H9 (cell line): ENCODE data around the gene CCNL1. TPM values are rescaled to one million over a fixed set of nuclear protein-coding genes. Genes with fewer than 3 reads are reported as not detected.
A peak's percentile ranks its signal among the peaks of the same experiment; 100 is the strongest.

Experiments used
- DNase-seq: peaks from one replicate; pipeline ENCODE4 v3.0.0-alpha.2; 2017
- H2AFZ ChIP-seq: one replicate; pipeline ENCODE4 v1.6.1; 2013; ENCODE audit warnings: mild to moderate bottlenecking, low read length, control low read depth, moderate library complexity
- H2AK5ac ChIP-seq: 2 replicates; pipeline ENCODE4 v1.6.1; 2013; ENCODE audit warnings: low read length, control low read depth, mixed read lengths; ENCODE audit not compliant: insufficient read length
- H2BK120ac ChIP-seq: one replicate; pipeline ENCODE4 v1.6.1; 2013; ENCODE audit warnings: low read depth, mild to moderate bottlenecking, low read length, control low read depth, inconsistent platforms; ENCODE audit not compliant: poor library complexity, severe bottlenecking
- H2BK12ac ChIP-seq: 2 replicates; pipeline ENCODE4 v1.6.1; 2013; ENCODE audit warnings: low read length, control low read depth, mixed read lengths, low read depth; ENCODE audit not compliant: insufficient read length
- H2BK15ac ChIP-seq: 2 replicates; pipeline ENCODE4 v1.6.1; 2013; ENCODE audit warnings: low read depth, low read length, control low read depth
- H2BK20ac ChIP-seq: one replicate; pipeline ENCODE4 v1.6.1; 2013; ENCODE audit warnings: low read depth, mild to moderate bottlenecking, low read length, control low read depth, inconsistent platforms; ENCODE audit not compliant: poor library complexity, severe bottlenecking
- H2BK5ac ChIP-seq: 2 replicates; pipeline ENCODE4 v1.6.1; 2013; ENCODE audit warnings: low read length, control low read depth, mixed read lengths; ENCODE audit not compliant: insufficient read length
- H3K14ac ChIP-seq: 2 replicates; pipeline ENCODE4 v1.6.1; 2013; ENCODE audit warnings: low read length, control low read depth; ENCODE audit not compliant: insufficient read depth
- H3K18ac ChIP-seq: 2 replicates; pipeline ENCODE4 v1.6.1; 2013; ENCODE audit warnings: low read depth, mild to moderate bottlenecking, mixed read lengths, low read length, control low read depth; ENCODE audit not compliant: insufficient read length
- H3K23ac ChIP-seq: 2 replicates; pipeline ENCODE4 v1.6.1; 2013; ENCODE audit warnings: low read length, control low read depth, mixed read lengths, low read depth; ENCODE audit not compliant: insufficient read length
- H3K23me2 ChIP-seq: 2 replicates; pipeline ENCODE4 v1.6.1; 2013; ENCODE audit warnings: low read depth, mild to moderate bottlenecking, mixed read lengths, low read length, control low read depth; ENCODE audit not compliant: insufficient read length, poor library complexity, severe bottlenecking
- H3K27ac ChIP-seq: 2 replicates; pipeline ENCODE4 v1.5.1; 2013; ENCODE audit warnings: low read length, control low read depth, mixed read lengths, low read depth; ENCODE audit not compliant: insufficient read length
- H3K27me3 ChIP-seq: 2 replicates; pipeline ENCODE4 v1.6.1; 2013; ENCODE audit warnings: low read length, control low read depth, inconsistent platforms; ENCODE audit not compliant: insufficient read depth
- H3K4ac ChIP-seq: 2 replicates; pipeline ENCODE4 v1.6.1; 2013; ENCODE audit warnings: low read depth, mild to moderate bottlenecking, control low read depth, inconsistent platforms, low read length, moderate library complexity
- H3K4me1 ChIP-seq: 2 replicates; pipeline ENCODE4 v1.6.1; 2013; ENCODE audit warnings: low read length, control low read depth, inconsistent platforms; ENCODE audit not compliant: insufficient read depth
- H3K4me2 ChIP-seq: 2 replicates; pipeline ENCODE4 v1.6.1; 2013; ENCODE audit warnings: low read length, control low read depth, mixed read lengths; ENCODE audit not compliant: insufficient read length, insufficient read depth
- H3K56ac ChIP-seq: 2 replicates; pipeline ENCODE4 v1.6.1; 2013; ENCODE audit warnings: low read depth, mild to moderate bottlenecking, mixed read lengths, low read length, control low read depth; ENCODE audit not compliant: insufficient read length
- H3K79me1 ChIP-seq: 2 replicates; pipeline ENCODE4 v1.6.1; 2013; ENCODE audit warnings: low read depth, mild to moderate bottlenecking, moderate library complexity, low read length, control low read depth, inconsistent platforms; ENCODE audit not compliant: insufficient read depth, poor library complexity, severe bottlenecking
- H3K79me2 ChIP-seq: 2 replicates; pipeline ENCODE4 v1.6.1; 2013; ENCODE audit warnings: low read length, control low read depth, inconsistent platforms; ENCODE audit not compliant: insufficient read depth
- H3K9ac ChIP-seq: 2 replicates; pipeline ENCODE4 v1.6.1; 2013; ENCODE audit warnings: low read length, control low read depth, mixed read lengths; ENCODE audit not compliant: insufficient read length; ENCODE audit errors: extremely low read depth
- H3K9me3 ChIP-seq: one replicate; pipeline ENCODE4 v1.6.1; 2013; ENCODE audit warnings: low read depth, low read length, inconsistent platforms; ENCODE audit not compliant: control insufficient read depth
- H3T11ph ChIP-seq: one replicate; pipeline ENCODE4 v1.6.1; 2013; ENCODE audit warnings: mild to moderate bottlenecking, low read length, control low read depth, inconsistent platforms
- H4K20me1 ChIP-seq: one replicate; pipeline ENCODE4 v1.6.1; 2013; ENCODE audit not compliant: control insufficient read depth, insufficient read length, insufficient read depth
- H4K5ac ChIP-seq: 2 replicates; pipeline ENCODE4 v1.6.1; 2013; ENCODE audit warnings: low read depth, mild to moderate bottlenecking, mixed read lengths, low read length, control low read depth; ENCODE audit not compliant: insufficient read length
- H4K8ac ChIP-seq: replicated peaks from 2 replicates; pipeline ENCODE4 v1.6.1; 2013; ENCODE audit warnings: low read length, control low read depth, mixed read lengths, low read depth; ENCODE audit not compliant: insufficient read length
- H4K91ac ChIP-seq: 2 replicates; pipeline ENCODE4 v1.6.1; 2013; ENCODE audit warnings: low read depth, mild to moderate bottlenecking, moderate library complexity, mixed read lengths, low read length, control low read depth; ENCODE audit not compliant: insufficient read length
- H3K27ac Mint-ChIP-seq, 3 experiments: 2 replicates in 2 of 3; 3 replicates in 1 of 3; pipeline ENCODE4 v1.8.0; 2020 to 2021; ENCODE audit warnings: mixed read lengths in 3 of 3, mild to moderate bottlenecking in 1 of 3, moderate library complexity in 1 of 3
- H3K27me3 Mint-ChIP-seq: 2 replicates; pipeline ENCODE4 v1.8.0; 2021; ENCODE audit warnings: low read depth, mild to moderate bottlenecking, moderate library complexity, mixed read lengths
- H3K36me3 Mint-ChIP-seq, 3 experiments: 2 replicates in 2 of 3; 3 replicates in 1 of 3; pipeline ENCODE4 v1.8.0; 2020 to 2021; ENCODE audit warnings: low read depth in 3 of 3, mixed read lengths in 3 of 3; ENCODE audit not compliant: insufficient read depth in 1 of 3
- H3K4me1 Mint-ChIP-seq, 2 experiments: 2 replicates each; pipeline ENCODE4 v1.8.0; 2020; ENCODE audit warnings: mixed read lengths in 2 of 2
- H3K4me3 Mint-ChIP-seq, 2 experiments: 2 replicates in 1 of 2; 3 replicates in 1 of 2; pipeline ENCODE4 v1.8.0; 2020 to 2021; ENCODE audit warnings: mild to moderate bottlenecking in 2 of 2, mixed read lengths in 2 of 2, moderate library complexity in 1 of 2
- H3K9me3 Mint-ChIP-seq, 2 experiments: 2 replicates in 1 of 2; 3 replicates in 1 of 2; pipeline ENCODE4 v1.8.0; 2020; ENCODE audit warnings: mild to moderate bottlenecking in 2 of 2, mixed read lengths in 2 of 2, moderate library complexity in 1 of 2
- CTCF ChIP-seq: fragments of 200-600 bp; sonication (generic); conservative IDR thresholded peaks from 3 replicates; pipeline ENCODE4 v1.8.0; 2021; ENCODE audit warnings: antibody characterized with exemption, mild to moderate bottlenecking
- WGBS: extraction: QIAGEN DNeasy Blood & Tissue Kit; methylation state at CpG from one replicate; pipeline ENCODE4 v1.1.7; 2013; ENCODE audit warnings: missing lambda C conversion rate, low lambda C conversion rate, mixed read lengths; ENCODE audit not compliant: insufficient read length; ENCODE audit errors: extremely low coverage; 5-methylcytosine and 5-hydroxymethylcytosine counted together
- total RNA-seq: library from RNA; stranded (reverse); gene quantifications from 2 replicates; pipeline ENCODE4 v1.2.1, GENCODE V29; 2021

CCNL1 gene
- total RNA-seq, 1 experiment from 2014 or later = 103 TPM

- no peak overlapping the region for H4K5ac ChIP-seq
- H3K4me1 ChIP-seq = no peaks in the 10 kb centered on the region
- no CpG with 5 or more reads among the region's 2 CpGs for WGBS
- H3K27ac Mint-ChIP-seq = peak overlapping the region in 1 of 3 experiments; percentile 46; a peak in 3 of 7 replicates
- no peak overlapping the region for H3K4ac ChIP-seq
- H2AFZ ChIP-seq = no peak overlapping the region
- no peak overlapping the region for H2AK5ac ChIP-seq
- no peak overlapping the region for H2BK15ac ChIP-seq
- no peak overlapping the region for H3K9ac ChIP-seq
- no peaks in the 10 kb centered on the region for H3K4me1 Mint-ChIP-seq
- DNase-seq = no peak
- peaks cover 36 to 70% (median 55%) of the 10 kb centered on the region in 3 experiments; a peak in 6 of 7 replicates for H3K36me3 Mint-ChIP-seq
- no peak overlapping the region for H2BK120ac ChIP-seq
- no peaks in the 10 kb centered on the region for H3K79me1 ChIP-seq
- H3K27me3 ChIP-seq = no peaks in the 10 kb centered on the region
- H3K4me3 Mint-ChIP-seq = no peak overlapping the region
- no peak overlapping the region for H4K91ac ChIP-seq
- H3K18ac ChIP-seq = no peak overlapping the region
- H3K27ac ChIP-seq = no peak overlapping the region
- H3K9me3 ChIP-seq = no peaks in the 10 kb centered on the region
- no peak overlapping the region for H2BK5ac ChIP-seq
- H3T11ph ChIP-seq = no peak overlapping the region
- no peaks in the 10 kb centered on the region for H4K20me1 ChIP-seq
- H2BK20ac ChIP-seq = no peak overlapping the region
- no peaks in the 10 kb centered on the region for H3K27me3 Mint-ChIP-seq
- H3K4me2 ChIP-seq = no peak overlapping the region
- H4K8ac ChIP-seq = no peak overlapping the region
- H3K14ac ChIP-seq = no peak overlapping the region
- no peaks in the 10 kb centered on the region for H3K23me2 ChIP-seq
- no peak overlapping the region for H2BK12ac ChIP-seq
- H3K79me2 ChIP-seq = no peaks in the 10 kb centered on the region
- no peaks in the 10 kb centered on the region for H3K9me3 Mint-ChIP-seq
- TF ChIP-seq CTCF = no peak
- no peak overlapping the region for H3K23ac ChIP-seq
- no peak overlapping the region for H3K56ac ChIP-seq
Observed at GRCh38 chr3:157145606-157146322, 14.2 kb downstream of the CCNL1 start.
